ENCODE measurements around the gene FAIM2. TPM values are rescaled to one million over a fixed set of nuclear protein-coding genes. Genes with fewer than 3 reads are reported as not detected.

The FAIM2 gene
- total RNA-seq, 3 donors from 2014 or later, result 0.67 to 12.9 (median 2.5) TPM

DNA sequence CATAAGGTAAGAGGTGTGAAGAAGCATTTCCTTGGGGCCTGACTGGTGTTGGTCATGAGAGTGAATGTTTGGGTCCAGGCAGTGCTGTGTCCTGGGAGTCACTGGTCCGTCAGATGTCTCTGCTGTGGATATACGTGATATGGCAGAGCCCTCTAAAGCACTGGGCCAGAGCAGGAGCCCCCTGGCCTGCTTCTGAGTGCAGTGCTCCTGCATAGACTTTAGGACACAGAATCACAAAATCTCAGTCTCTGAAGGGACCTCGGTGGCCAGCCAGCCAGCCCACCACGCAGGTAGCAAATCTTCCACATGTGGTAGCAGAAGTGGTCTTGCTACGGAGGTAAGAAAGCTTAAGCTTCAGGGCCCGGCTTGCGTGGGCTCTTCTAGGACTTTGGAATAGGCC lies 28.3 kb upstream of the FAIM2 start:
- TF ChIP-seq, protein P1, sequence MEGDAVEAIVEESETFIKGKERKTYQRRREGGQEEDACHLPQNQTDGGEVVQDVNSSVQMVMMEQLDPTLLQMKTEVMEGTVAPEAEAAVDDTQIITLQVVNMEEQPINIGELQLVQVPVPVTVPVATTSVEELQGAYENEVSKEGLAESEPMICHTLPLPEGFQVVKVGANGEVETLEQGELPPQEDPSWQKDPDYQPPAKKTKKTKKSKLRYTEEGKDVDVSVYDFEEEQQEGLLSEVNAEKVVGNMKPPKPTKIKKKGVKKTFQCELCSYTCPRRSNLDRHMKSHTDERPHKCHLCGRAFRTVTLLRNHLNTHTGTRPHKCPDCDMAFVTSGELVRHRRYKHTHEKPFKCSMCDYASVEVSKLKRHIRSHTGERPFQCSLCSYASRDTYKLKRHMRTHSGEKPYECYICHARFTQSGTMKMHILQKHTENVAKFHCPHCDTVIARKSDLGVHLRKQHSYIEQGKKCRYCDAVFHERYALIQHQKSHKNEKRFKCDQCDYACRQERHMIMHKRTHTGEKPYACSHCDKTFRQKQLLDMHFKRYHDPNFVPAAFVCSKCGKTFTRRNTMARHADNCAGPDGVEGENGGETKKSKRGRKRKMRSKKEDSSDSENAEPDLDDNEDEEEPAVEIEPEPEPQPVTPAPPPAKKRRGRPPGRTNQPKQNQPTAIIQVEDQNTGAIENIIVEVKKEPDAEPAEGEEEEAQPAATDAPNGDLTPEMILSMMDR (IDR thresholded peaks at IDR 0.05), result no peak
- H3K4me1 ChIP-seq (ENCODE audit: low read depth), result no peaks in the 10 kb centered on the region
- ATAC-seq (no peak), DNase-seq (no peak)
- no peak overlapping the region for H3K4me3 ChIP-seq
- no peaks in the 10 kb centered on the region for H3K9me3 ChIP-seq
- intact Hi-C loops (cut with DNase I, micrococcal nuclease), result no loop called here
- no peaks in the 10 kb centered on the region for H3K36me3 ChIP-seq (ENCODE audit: low read depth)

DNA sequence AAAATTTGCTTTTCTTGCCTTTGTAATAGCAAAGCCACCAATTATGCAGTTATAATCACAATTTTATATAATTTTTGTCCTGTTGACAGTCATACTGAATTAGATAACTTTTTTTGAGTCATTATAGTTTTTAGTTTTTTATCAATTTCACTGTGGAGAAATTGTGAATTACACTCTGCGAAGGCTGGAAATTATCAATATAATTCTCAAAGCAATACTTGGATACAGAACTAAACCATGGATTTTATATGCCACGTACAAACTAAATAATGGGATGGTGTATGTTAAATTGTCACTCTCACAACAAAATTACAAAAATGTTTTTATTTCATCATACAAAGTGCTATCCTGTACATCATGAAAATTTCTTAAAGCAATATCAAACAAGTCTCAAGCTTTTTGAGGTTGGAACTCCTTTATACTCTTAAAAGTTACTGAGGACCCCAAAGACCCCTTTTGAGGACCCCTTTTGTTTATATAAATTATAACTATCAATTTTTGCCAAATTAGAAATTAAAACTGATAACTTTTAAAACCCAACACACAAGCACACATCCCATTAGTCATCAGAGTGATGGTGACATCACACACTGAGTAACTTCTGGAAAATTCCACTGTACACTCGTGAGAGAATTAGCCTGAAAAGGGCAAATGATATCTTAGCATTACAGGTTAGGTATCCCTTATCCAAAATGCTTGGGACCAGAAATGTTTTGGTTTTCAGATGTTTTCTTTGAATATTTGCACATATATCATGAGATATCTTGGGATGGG lies 27.0 kb upstream of the FAIM2 start:
- intact Hi-C loops (cut with DNase I, micrococcal nuclease), result no loop called here
- Histone ChIP-seq H3K36me3 (ENCODE audit: low read depth) (no peaks in the 10 kb centered on the region), H3K4me1 (ENCODE audit: low read depth) (no peaks in the 10 kb centered on the region), H3K9me3 (no peaks in the 10 kb centered on the region), H3K4me3 (no peak overlapping the region)
- ATAC-seq (no peak), DNase-seq (no peak)
- TF ChIP-seq, protein P1 (IDR thresholded peaks at IDR 0.05), result no peak

DNA sequence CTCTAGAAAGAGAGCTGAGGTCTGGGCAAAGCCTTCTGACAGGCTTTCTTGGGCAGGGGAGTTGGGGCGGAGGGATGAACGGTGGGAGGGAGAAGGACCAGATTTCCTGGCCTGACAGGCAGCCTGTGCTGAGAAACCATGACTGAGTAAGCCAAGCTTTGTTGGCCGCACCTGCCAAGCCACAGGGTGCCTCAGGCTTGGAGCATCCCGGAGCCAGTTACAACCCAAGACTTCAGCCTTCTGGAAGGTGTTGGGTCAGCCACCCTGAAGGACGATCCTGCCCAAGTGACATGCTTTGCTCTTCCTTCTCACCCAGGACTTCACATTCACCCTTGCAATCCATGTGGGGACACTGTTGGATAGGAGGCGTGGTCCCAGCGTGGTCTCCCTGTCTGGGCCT lies 25.9 kb upstream of the FAIM2 start:
- intact Hi-C loops (cut with DNase I, micrococcal nuclease), result no loop called here
- no peak for DNase-seq
- no peaks in the 10 kb centered on the region for H3K36me3 ChIP-seq (ENCODE audit: low read depth)
- ATAC-seq, result no peak
- TF ChIP-seq, protein P1 (IDR thresholded peaks at IDR 0.05), result no peak
- H3K4me1 ChIP-seq (ENCODE audit: low read depth), result no peaks in the 10 kb centered on the region
- no peak overlapping the region for H3K4me3 ChIP-seq
- no peaks in the 10 kb centered on the region for H3K9me3 ChIP-seq

DNA sequence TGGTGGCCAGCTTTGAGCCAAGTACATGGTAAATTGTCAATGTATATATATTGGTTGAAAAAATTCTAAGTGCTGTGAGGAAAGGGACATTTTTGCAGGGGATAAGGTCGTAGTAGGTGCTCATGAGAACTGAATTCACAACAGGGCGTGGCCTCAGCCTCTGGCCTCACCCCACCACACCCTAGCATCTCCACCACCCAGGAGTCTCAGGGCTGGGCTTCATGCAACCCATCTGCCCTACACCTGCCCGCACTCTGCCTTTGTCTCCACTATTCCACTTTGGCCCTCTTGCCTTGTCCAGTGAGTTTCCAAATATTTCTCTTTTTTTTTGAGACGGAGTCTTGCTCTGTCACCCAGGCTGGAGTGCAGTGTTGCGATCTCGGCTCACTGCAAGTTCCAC lies 24.8 kb upstream of the FAIM2 start:
- no peaks in the 10 kb centered on the region for H3K36me3 ChIP-seq (ENCODE audit: low read depth)
- H3K9me3 ChIP-seq, result no peaks in the 10 kb centered on the region
- H3K4me1 ChIP-seq (ENCODE audit: low read depth), result no peaks in the 10 kb centered on the region
- no peak overlapping the region for H3K4me3 ChIP-seq
- DNase-seq (no peak), ATAC-seq (no peak)
- intact Hi-C loops (cut with DNase I, micrococcal nuclease), result no loop called here
- TF ChIP-seq, protein P1 (IDR thresholded peaks at IDR 0.05), result no peak

DNA sequence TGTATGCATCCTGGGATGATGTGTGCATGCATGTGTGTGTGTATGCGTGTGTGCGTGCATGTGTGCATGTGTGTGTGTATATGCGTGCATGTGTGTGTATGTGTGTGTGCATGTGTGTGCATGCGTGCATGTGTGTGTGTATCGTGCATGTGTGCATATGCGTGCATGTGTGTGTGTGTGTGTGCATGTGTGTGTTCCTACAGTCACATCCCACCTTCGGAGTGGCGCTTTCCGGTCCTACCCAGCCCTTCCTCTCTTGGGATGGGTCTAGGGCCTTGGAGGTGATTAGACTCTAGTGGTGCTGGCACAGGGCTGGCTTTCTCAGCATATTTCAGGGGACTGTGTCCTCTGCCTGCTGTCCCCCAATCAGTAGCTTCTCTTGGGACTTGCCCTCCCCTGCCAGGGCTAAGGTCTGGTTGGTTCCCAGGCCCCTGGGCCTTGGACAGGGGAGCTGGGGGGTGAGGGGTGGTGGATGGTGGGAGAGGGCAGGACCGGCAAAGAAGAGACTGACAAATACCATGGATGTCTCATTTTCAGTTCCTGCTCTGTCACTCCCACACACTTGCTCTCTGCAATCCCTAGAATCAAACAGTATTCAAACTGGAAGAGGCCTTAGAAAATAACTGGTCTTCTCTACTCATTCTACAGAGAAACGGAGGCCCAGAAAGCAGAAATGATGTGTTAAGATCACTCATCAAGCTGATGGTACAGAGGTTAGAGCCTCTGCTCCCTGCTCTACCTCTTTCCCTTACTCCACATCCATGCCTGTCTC lies 21.9 kb upstream of the FAIM2 start:
- H3K36me3 ChIP-seq (ENCODE audit: low read depth), result no peaks in the 10 kb centered on the region
- ATAC-seq (no peak), DNase-seq (no peak)
- H3K4me3 ChIP-seq, result no peak overlapping the region
- no peaks in the 10 kb centered on the region for H3K4me1 ChIP-seq (ENCODE audit: low read depth)
- H3K9me3 ChIP-seq, result no peaks in the 10 kb centered on the region
- TF ChIP-seq, protein P1 (IDR thresholded peaks at IDR 0.05), result no peak
- intact Hi-C loops (cut with DNase I, micrococcal nuclease), result no loop called here

Measured in mucosa of descending colon (tissue), 3 donors.